Measurements from ENCODE around the gene RUNX1.

Gene RUNX1

GRCh38 chr21:34905218-34905537 lies 143.9 kb downstream of the RUNX1 start:
- no peak overlapping the region for H3K4me2 ChIP-seq (ENCODE audit: low read length)
- no peak overlapping the region for H2AFZ ChIP-seq (ENCODE audit: insufficient read depth, low read length, poor library complexity)
- no peak overlapping the region for H2BK5ac ChIP-seq (ENCODE audit: low read depth, low read length, poor library complexity)
- no peak overlapping the region for H3K4ac ChIP-seq (ENCODE audit: low read depth, low read length)
- no peak overlapping the region for H4K12ac ChIP-seq (ENCODE audit: low read depth, low read length)
- no peaks in the 10 kb centered on the region for H3K4me1 ChIP-seq (ENCODE audit: control insufficient read depth in 1 of 2, insufficient read depth in 2 of 2, low read length in 2 of 2)
- H3K79me1 ChIP-seq (ENCODE audit: low read length), result no peaks in the 10 kb centered on the region
- H3K23ac ChIP-seq (ENCODE audit: low read length), result no peak overlapping the region
- no peak for DNase-seq
- H3K27ac ChIP-seq (ENCODE audit: low read depth, low read length), result no peak overlapping the region
- H4K8ac ChIP-seq (ENCODE audit: low read depth, low read length), result no peak overlapping the region
- no CpG with 5 or more reads among the region's 4 CpGs for WGBS (ENCODE audit: extremely low coverage, insufficient coverage, insufficient read length)
- H2BK12ac ChIP-seq (ENCODE audit: low read length), result no peak overlapping the region
- no peak overlapping the region for H4K91ac ChIP-seq (ENCODE audit: low read depth, low read length)
- no peaks in the 10 kb centered on the region for H3K79me2 ChIP-seq (ENCODE audit: control insufficient read depth, insufficient read depth, low read length, poor library complexity)
- no peak overlapping the region for H2AK5ac ChIP-seq (ENCODE audit: low read length)
- no peak overlapping the region for H3K18ac ChIP-seq (ENCODE audit: low read length)
- H3K9me3 ChIP-seq (ENCODE audit: insufficient read depth, low read depth, low read length), result no peaks in the 10 kb centered on the region
- no peaks in the 10 kb centered on the region for H3K36me3 ChIP-seq (ENCODE audit: control insufficient read depth in 1 of 2, insufficient read depth in 2 of 2, low read length in 2 of 2)
- no peaks in the 10 kb centered on the region for H3K27me3 ChIP-seq (ENCODE audit: insufficient read depth, low read length)
- H3K4me3 ChIP-seq (ENCODE audit: low read depth, low read length), result no peak overlapping the region
- H2BK120ac ChIP-seq (ENCODE audit: insufficient read depth, low read length, poor library complexity), result no peak overlapping the region
- no peak overlapping the region for H3K9ac ChIP-seq (ENCODE audit: low read length)
- no peak overlapping the region for H3K14ac ChIP-seq (ENCODE audit: low read length)

DNA sequence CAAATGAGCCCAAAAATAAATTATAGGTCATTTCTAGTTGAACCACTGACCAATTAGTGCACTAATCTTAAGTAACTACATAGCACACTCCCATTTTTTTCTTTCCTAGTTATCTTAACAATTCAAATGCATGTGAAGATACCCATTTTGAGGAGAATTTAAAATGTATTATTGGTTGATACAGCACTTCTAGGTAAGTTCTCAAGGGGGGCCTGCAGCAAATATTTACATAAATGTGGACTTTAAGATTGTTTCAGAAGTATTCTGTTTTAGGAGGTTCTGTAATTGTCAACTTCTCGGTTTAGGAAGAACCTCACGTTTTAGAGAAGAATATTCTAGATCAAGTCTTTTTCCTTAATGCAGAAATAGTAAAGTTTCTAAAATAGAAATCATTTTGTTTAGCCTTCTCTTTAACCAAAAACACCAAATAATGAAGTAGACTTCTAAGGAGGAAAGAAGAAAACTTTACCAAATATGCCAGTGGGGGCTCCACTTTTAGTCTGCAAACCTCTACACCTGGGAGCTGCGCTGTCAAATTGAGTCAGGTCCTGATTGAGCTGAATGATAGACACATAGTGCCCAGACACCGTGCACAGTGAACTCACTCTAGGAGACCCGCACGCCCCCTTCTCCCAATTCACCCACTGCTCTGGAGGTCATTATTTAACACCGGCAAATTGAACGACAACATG lies 144.4 kb downstream of the RUNX1 start:
- no peak overlapping the region for H2BK120ac ChIP-seq (ENCODE audit: insufficient read depth, low read length, poor library complexity)

GRCh38 chr21:34900376-34900775 lies 148.7 kb downstream of the RUNX1 start:
- no peak overlapping the region for H4K8ac ChIP-seq (ENCODE audit: low read depth, low read length)
- H3K27me3 ChIP-seq (ENCODE audit: insufficient read depth, low read length), result no peaks in the 10 kb centered on the region
- no CpG with 5 or more reads among the region's 2 CpGs for WGBS (ENCODE audit: extremely low coverage, insufficient coverage, insufficient read length)
- H3K4ac ChIP-seq (ENCODE audit: low read depth, low read length), result no peak overlapping the region
- H2AK5ac ChIP-seq (ENCODE audit: low read length), result no peak overlapping the region
- H3K27ac ChIP-seq (ENCODE audit: low read depth, low read length), result no peak overlapping the region
- no peak overlapping the region for H3K23ac ChIP-seq (ENCODE audit: low read length)
- no peak overlapping the region for H3K4me2 ChIP-seq (ENCODE audit: low read length)
- H2BK120ac ChIP-seq (ENCODE audit: insufficient read depth, low read length, poor library complexity), result no peak overlapping the region
- H2AFZ ChIP-seq (ENCODE audit: insufficient read depth, low read length, poor library complexity), result no peak overlapping the region
- H2BK5ac ChIP-seq (ENCODE audit: low read depth, low read length, poor library complexity), result no peak overlapping the region
- no peak overlapping the region for H2BK12ac ChIP-seq (ENCODE audit: low read length)
- no peaks in the 10 kb centered on the region for H3K4me1 ChIP-seq (ENCODE audit: control insufficient read depth in 1 of 2, insufficient read depth in 2 of 2, low read length in 2 of 2)
- no peaks in the 10 kb centered on the region for H3K79me1 ChIP-seq (ENCODE audit: low read length)
- H3K18ac ChIP-seq (ENCODE audit: low read length), result no peak overlapping the region
- H3K9me3 ChIP-seq (ENCODE audit: insufficient read depth, low read depth, low read length), result no peaks in the 10 kb centered on the region
- H4K91ac ChIP-seq (ENCODE audit: low read depth, low read length), result no peak overlapping the region
- no peak overlapping the region for H3K9ac ChIP-seq (ENCODE audit: low read length)
- no peaks in the 10 kb centered on the region for H3K36me3 ChIP-seq (ENCODE audit: control insufficient read depth in 1 of 2, insufficient read depth in 2 of 2, low read length in 2 of 2)
- no peaks in the 10 kb centered on the region for H3K79me2 ChIP-seq (ENCODE audit: control insufficient read depth, insufficient read depth, low read length, poor library complexity)
- no peak overlapping the region for H3K4me3 ChIP-seq (ENCODE audit: low read depth, low read length)
- no peak for DNase-seq
- H3K14ac ChIP-seq (ENCODE audit: low read length), result no peak overlapping the region
- H4K12ac ChIP-seq (ENCODE audit: low read depth, low read length), result no peak overlapping the region

More for the DNA sequence above, 144.4 kb downstream of the RUNX1 start:
- Histone ChIP-seq H3K23ac (ENCODE audit: low read length) (no peak overlapping the region), H3K4me1 (ENCODE audit: control insufficient read depth in 1 of 2, insufficient read depth in 2 of 2, low read length in 2 of 2) (no peaks in the 10 kb centered on the region), H2BK5ac (ENCODE audit: low read depth, low read length, poor library complexity) (no peak overlapping the region), H3K9ac (ENCODE audit: low read length) (no peak overlapping the region), H3K36me3 (ENCODE audit: control insufficient read depth in 1 of 2, insufficient read depth in 2 of 2, low read length in 2 of 2) (no peaks in the 10 kb centered on the region), H3K27ac (ENCODE audit: low read depth, low read length) (no peak overlapping the region), H3K18ac (ENCODE audit: low read length) (no peak overlapping the region), H4K12ac (ENCODE audit: low read depth, low read length) (no peak overlapping the region), H2BK12ac (ENCODE audit: low read length) (no peak overlapping the region), H4K91ac (ENCODE audit: low read depth, low read length) (no peak overlapping the region), H4K8ac (ENCODE audit: low read depth, low read length) (no peak overlapping the region), H3K9me3 (ENCODE audit: insufficient read depth, low read depth, low read length) (no peaks in the 10 kb centered on the region), H2AK5ac (ENCODE audit: low read length) (no peak overlapping the region), H3K4me3 (ENCODE audit: low read depth, low read length) (no peak overlapping the region), H3K27me3 (ENCODE audit: insufficient read depth, low read length) (no peaks in the 10 kb centered on the region), H3K4me2 (ENCODE audit: low read length) (no peak overlapping the region), H3K14ac (ENCODE audit: low read length) (no peak overlapping the region), H2AFZ (ENCODE audit: insufficient read depth, low read length, poor library complexity) (no peak overlapping the region), H3K4ac (ENCODE audit: low read depth, low read length) (no peak overlapping the region), H3K79me2 (ENCODE audit: control insufficient read depth, insufficient read depth, low read length, poor library complexity) (no peaks in the 10 kb centered on the region), H3K79me1 (ENCODE audit: low read length) (no peaks in the 10 kb centered on the region)
- no CpG with 5 or more reads among the region's 8 CpGs for WGBS (ENCODE audit: extremely low coverage, insufficient coverage, insufficient read length)
- no peak for DNase-seq

DNA sequence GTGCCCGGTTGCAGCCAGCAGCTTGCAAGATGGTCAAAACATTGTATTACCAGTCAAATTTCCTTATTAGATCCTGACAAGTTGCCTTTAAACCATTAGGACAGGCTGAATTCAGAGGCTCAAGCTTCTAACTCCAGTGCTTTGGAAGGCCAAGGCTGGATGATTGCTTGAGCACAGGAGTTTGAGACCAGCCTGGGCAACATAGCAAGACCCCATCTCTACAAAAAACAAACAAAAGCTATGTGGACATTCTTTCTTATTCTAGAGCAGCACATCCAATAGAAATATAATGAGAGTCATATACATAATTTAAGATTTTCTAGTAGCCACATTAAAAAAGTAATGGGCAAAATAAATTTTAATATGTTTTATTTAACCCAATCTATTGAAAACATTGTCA lies 149.3 kb downstream of the RUNX1 start:
- Histone ChIP-seq H4K12ac (ENCODE audit: low read depth, low read length) (no peak overlapping the region), H3K4ac (ENCODE audit: low read depth, low read length) (no peak overlapping the region), H3K79me1 (ENCODE audit: low read length) (no peaks in the 10 kb centered on the region), H3K23ac (ENCODE audit: low read length) (no peak overlapping the region), H4K91ac (ENCODE audit: low read depth, low read length) (no peak overlapping the region), H3K4me2 (ENCODE audit: low read length) (no peak overlapping the region), H2AFZ (ENCODE audit: insufficient read depth, low read length, poor library complexity) (no peak overlapping the region), H2BK5ac (ENCODE audit: low read depth, low read length, poor library complexity) (no peak overlapping the region), H3K36me3 (ENCODE audit: control insufficient read depth in 1 of 2, insufficient read depth in 2 of 2, low read length in 2 of 2) (no peaks in the 10 kb centered on the region), H3K9me3 (ENCODE audit: insufficient read depth, low read depth, low read length) (no peaks in the 10 kb centered on the region), H3K4me3 (ENCODE audit: low read depth, low read length) (no peak overlapping the region), H4K8ac (ENCODE audit: low read depth, low read length) (no peak overlapping the region), H2BK12ac (ENCODE audit: low read length) (no peak overlapping the region), H3K27ac (ENCODE audit: low read depth, low read length) (no peak overlapping the region), H3K9ac (ENCODE audit: low read length) (no peak overlapping the region), H3K79me2 (ENCODE audit: control insufficient read depth, insufficient read depth, low read length, poor library complexity) (no peaks in the 10 kb centered on the region), H2BK120ac (ENCODE audit: insufficient read depth, low read length, poor library complexity) (no peak overlapping the region), H3K14ac (ENCODE audit: low read length) (no peak overlapping the region), H2AK5ac (ENCODE audit: low read length) (no peak overlapping the region), H3K18ac (ENCODE audit: low read length) (no peak overlapping the region), H3K27me3 (ENCODE audit: insufficient read depth, low read length) (no peaks in the 10 kb centered on the region), H3K4me1 (ENCODE audit: control insufficient read depth in 1 of 2, insufficient read depth in 2 of 2, low read length in 2 of 2) (no peaks in the 10 kb centered on the region)
- WGBS (ENCODE audit: extremely low coverage, insufficient coverage, insufficient read length), result no CpG with 5 or more reads among the region's 1 CpG
- no peak for DNase-seq
